GM19025 (cell line): ENCODE results near the gene AMZ1.
"Not testable (repeated sequence)": the region's sequence is repeated elsewhere in the genome, so short reads cannot be mapped to it uniquely, and the experiment has no call there.

Experiments used
- ATAC-seq: cut with Tn5 transposase; IDR thresholded peaks from one replicate; pipeline ENCODE4 v1.9.1; 2021; ENCODE audit warnings: mild to moderate bottlenecking, low read depth, moderate library complexity; ENCODE audit not compliant: unreplicated experiment

The AMZ1 gene

GRCh38 chr7:2737771-2738540, 50.0 kb downstream of the AMZ1 start:
- no peak for ATAC-seq

GRCh38 chr7:2738766-2739549, 51.0 kb downstream of the AMZ1 start:
- ATAC-seq = no peak

DNA sequence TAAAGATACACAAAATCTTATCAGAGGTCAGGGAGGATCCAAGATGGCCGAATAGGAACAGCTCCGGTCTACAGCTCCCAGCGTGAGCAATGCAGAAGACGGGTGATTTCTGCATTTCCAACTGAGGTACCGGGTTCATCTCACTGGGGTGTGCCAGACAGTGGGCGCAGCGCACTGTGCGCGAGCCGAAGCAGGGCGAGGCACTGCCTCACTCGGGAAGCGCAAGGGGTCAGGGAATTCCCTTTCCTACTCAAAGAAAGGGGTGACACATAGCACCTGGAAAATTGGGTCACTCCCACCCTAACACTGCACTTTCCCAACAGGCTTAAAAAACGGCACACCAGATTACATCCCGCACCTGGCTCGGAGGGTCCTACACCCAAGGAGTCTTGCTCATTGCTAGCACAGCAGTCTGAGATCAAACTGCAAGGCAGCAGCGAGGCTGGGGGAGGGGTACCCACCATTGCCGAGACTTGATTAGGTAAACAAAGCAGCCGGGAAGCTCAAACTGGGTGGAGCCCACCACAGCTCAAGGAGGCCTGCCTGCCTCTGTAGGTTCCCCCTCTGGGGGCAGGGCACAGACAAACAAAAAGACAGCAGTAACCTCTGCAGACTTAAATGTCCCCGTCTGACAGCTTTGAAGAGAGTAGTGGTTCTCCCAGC, 55.7 kb downstream of the AMZ1 start:
- ATAC-seq = not testable (repeated sequence)

GRCh38 chr7:2748684-2749083, 60.7 kb downstream of the AMZ1 start:
- not testable (repeated sequence) for ATAC-seq

DNA sequence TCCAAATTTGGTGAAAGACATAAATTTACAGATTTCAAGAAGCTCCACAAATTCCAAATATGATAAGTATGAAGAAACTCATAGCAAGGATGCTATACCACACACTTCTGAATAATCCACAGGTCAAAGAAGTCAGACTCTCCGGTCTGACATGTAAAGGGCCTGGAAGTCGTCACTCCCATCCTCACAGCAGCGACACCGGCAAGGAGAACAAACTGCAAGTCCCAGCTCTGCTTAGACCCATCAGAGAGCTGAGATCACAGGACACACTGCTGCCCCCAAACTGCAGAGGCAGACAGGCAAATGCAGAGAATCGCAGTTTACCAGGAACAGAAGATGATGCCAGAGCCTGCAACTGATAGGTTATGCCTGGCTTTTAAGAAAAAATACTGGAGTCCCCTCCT, 62.0 kb downstream of the AMZ1 start:
- no peak for ATAC-seq

DNA sequence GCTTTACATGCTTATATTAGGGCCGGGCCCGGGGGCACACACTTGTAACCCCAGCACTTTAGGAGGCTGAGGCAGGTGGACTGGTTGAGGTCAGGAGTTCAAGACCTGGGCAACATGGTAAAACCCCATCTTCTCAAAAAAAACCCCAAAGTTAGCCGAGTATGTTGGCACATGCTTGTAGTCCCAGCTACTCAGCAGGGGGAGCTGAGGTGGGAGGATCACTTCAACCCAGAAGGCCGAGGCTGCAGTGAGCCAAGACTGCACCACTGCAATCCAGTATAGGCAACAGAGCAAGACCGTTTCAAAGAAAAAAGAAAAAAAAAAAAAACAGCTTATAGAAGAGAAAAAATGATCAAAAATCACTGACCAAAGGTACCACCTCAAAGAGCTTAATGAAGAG, 63.1 kb downstream of the AMZ1 start:
- ATAC-seq = no peak

DNA sequence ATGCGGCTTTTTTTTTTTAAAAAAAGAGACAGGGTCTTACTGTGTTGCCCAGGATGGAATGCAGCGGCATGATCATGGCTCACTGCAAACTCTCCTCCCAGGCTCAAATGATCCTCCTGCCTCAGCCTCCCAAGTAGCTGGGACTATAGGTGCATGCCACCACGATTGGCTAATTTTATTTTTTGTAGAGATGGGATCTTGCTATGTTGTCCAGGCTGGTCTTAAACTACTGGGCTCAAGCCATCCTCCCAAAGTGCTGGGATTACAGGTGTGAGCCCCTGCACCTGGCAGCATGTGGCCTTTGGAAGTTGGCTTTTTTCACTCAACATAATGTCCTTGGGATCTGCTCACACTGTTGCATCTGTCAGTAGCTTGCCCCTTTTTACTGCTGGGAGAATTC, 65.1 kb downstream of the AMZ1 start:
- no peak for ATAC-seq

- no peak for ATAC-seq
These were observed 66.1 kb downstream of the AMZ1 start for GRCh38 chr7:2754086-2754485.

GRCh38 chr7:2754912-2755311, 66.9 kb downstream of the AMZ1 start:
- ATAC-seq = no peak

DNA sequence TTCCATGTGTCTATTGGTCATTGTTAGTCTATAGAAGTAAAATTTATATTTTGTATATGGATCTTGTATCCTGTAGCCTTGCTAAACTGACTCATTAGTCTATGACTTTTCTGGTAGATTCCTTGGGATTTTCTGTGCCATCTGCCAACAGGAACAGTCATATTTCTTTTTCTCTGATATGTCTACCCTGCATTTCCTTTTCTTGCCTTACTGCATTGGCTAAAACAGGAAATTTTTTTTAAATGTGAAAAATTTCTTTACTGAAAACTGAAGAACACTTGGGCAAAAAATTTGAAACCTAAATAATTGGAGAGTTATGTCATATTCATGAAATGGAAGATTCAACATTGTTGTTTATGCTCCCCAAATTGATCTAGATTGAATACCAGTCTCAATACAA, 67.5 kb downstream of the AMZ1 start:
- ATAC-seq = no peak

GRCh38 chr7:2757361-2757903, 69.4 kb downstream of the AMZ1 start:
- ATAC-seq = no peak

DNA sequence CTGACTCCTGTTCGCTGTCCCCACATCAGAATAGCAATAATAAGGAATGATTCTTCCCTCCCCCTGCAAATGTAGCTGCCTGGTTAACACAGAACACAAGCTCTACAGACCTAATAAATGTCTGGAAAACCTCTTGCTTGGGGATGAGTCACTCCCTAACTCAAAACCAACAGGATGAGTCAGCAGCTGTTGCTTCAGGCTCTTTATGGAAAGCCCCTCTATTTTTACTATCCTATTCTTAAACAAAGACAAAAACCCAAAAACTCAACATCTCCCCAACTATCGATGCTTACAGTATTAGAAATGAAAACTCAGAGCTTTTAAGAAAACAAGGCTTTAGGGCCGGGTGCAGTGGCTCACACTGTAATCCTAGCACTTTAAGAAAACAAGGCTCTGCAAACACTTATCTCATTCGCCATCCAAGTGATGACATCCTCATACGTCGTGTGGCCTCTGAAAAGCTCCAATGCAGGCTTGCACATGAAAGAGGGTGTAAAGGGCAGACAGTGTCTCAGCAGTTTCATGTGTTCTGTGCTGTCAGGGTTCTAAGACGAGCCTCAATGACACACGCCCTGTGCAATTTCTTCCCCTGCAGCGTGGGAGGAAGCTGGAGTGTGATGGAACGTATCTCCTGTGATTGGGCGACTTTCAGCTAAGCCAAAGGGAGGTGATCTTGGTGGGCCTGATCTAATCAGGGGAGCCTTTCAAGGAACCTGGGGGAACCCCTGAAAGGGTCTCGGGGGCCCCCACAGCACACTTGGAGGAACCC, 70.1 kb downstream of the AMZ1 start:
- peak; percentile 67 for ATAC-seq

GRCh38 chr7:2758673-2759616, 70.9 kb downstream of the AMZ1 start:
- ATAC-seq = no peak

DNA sequence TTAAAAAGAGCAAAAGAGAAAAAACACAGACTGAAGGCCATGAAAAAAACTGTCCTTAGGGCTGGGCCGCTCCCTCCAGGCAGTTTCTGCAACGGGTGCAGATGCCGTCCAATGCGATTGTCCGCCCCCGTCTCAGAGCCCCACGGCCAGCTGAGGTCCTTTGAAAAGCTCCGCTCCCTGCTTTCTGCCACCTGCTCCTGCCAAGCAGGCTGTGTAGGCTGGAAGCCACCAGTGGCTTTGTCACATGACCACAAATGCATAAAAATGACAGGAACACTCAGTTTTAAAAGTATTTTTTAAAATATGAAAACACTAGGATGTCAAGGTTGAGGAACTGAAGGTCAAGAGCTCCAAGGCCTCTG, 71.7 kb downstream of the AMZ1 start:
- ATAC-seq = no peak

DNA sequence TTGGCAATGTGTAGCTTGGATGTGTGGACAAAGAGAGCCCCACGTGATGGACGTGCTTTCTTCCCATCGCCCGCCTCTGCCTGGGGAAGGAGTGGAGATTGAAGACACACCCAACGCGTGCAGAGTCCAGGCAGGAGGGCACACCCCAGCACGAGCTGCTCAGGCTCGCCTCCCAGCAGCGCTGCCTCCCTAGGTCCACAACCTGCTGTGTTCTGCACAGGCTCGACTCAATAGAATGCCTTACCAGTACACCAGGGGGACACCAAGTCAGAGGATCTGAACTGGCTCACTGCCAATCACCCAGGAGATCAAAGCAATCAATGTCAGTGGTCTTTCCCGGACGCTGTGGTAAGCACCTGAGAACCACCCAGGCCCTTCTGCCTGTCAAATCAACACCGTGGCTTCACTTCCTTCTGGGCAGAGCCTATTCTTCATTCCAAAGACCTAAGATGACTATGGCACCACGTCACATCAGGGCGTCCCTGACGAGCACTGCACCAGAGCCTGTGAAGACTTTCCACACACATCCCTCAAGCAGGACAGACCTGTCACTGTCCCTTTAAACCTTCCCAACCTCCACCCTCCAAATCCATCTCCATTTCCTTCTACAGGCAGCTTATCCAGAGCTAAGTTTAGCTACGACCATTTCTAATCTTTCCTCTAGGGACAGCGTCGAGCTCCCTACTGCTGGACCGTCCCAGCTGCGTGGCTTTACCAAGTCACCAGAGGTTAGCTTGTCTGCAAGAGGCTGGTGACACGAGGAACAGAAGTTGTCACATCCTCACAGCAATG, 72.3 kb downstream of the AMZ1 start:
- ATAC-seq = no peak

DNA sequence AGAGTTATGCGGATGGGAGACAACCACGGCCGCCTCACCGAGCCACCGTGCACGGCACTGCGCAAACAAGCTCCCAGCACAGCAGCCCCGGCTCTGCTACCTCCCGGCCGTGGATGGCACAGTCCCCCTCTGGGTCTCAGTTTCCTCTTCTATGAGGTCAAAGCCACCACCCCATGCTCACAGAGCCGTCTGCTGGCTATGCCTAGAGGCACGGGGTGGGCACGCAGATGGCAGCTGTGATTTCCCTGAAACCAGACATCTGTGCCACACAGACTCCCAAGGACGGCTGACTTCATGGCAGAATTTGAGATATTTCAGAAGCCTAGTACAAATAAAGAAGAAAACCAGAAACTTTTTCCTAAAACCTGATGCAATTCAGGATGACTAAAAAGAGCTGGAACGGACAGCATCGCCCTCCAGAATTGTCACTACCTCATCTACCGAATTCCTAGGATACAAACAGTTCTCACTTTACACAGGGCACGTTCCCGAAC, 73.2 kb downstream of the AMZ1 start:
- no peak for ATAC-seq

GRCh38 chr7:2761801-2762497, 73.9 kb downstream of the AMZ1 start:
- no peak for ATAC-seq

DNA sequence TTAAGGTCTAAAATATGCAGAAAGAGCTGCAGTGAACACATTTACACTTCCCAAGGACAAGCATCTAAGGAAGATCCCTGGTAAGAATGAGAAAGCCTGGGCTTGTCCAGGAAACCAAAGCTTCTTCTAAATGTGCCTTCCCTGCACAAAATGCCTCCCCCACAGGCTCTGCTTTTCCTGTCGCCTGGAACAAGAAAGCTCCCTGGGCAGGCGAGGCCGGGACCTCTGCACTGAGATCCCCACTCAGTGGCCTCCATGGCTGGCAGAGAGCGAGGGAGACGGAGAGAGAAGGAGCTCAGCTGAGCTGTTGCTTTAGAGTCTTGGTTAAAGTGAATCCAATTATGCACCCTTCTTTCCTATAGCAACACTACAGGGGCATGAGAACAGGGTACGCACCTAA, 75.6 kb downstream of the AMZ1 start:
- ATAC-seq = no peak
